A549 (cell line): Measurements from ENCODE around the gene PDF. TPM values are rescaled to one million over a fixed set of nuclear protein-coding genes. Genes with fewer than 3 reads are reported as not detected.

Source experiments
- ATAC-seq, 2 experiments: fragments of 200-7000 bp in 1 of 2; fragments of >200 bp in 1 of 2; cut with Nextera tagmentation in 1 of 2; cut with Tn5 transposase in 1 of 2; 3 replicates each; pipeline versions ENCODE4 v1.8.0 to v1.9.1; 2018 to 2020; ENCODE audit warnings: mild to moderate bottlenecking in 1 of 2, moderate library complexity in 1 of 2
- CTCF ChIA-PET: fragments of 300-600 bp; sonication (Branson Sonifier 250); formaldehyde crosslinking; extraction: SDS; loops from one replicate; lab custom pipeline; 2021; ENCODE audit warnings: antibody characterized with exemption, inconsistent platforms; lab: Yijun Ruan, JAX
- POLR2A ChIA-PET: fragments of 350-600 bp; formaldehyde crosslinking; extraction: SDS; loops from one replicate; lab custom pipeline; 2021; ENCODE audit warnings: antibody characterized with exemption, inconsistent platforms; lab: Yijun Ruan, JAX
- DNase-seq, 2 experiments: peaks; one replicate each; pipeline versions ENCODE4 v3.0.0 to v3.0.0-alpha.2; 2011 to 2016; ENCODE audit warnings: low read depth in 1 of 2, low spot score in 1 of 2
- FAIRE-seq: peaks from 2 replicates; lab custom pipeline; 2011; peaks lifted over from hg19 to GRCh38; lab: Jason Lieb, UNC
- H3K27ac ChIP-seq, 2 experiments: fragments of >200 bp; sonication (Bioruptor Twin); formaldehyde crosslinking; 3 replicates each; pipeline ENCODE4 v1.5.1; 2016 to 2017
- H3K4me1 ChIP-seq: fragments of >200 bp; sonication (Bioruptor Twin); formaldehyde crosslinking; 3 replicates; pipeline ENCODE4 v1.6.1; 2016
- H3K4me2 ChIP-seq: fragments of >200 bp; sonication (Bioruptor Twin); formaldehyde crosslinking; 3 replicates; pipeline ENCODE4 v1.6.1; 2016
- H3K4me3 ChIP-seq: fragments of >200 bp; sonication (Bioruptor Twin); formaldehyde crosslinking; 3 replicates; pipeline ENCODE4 v1.5.1; 2016
- H3K9me3 ChIP-seq: fragments of >200 bp; sonication (Bioruptor Twin); formaldehyde crosslinking; 3 replicates; pipeline ENCODE4 v1.6.1; 2016
- ATOH8 ChIP-seq: fragments of 250-450 bp; sonication (Bioruptor Pico); IDR thresholded peaks from 2 replicates; pipeline ENCODE4 v1.5.0; 2020; ENCODE audit warnings: low read depth, mild to moderate bottlenecking, moderate library complexity
- CHD2 ChIP-seq: fragments of 150-350 bp; IDR thresholded peaks from 2 replicates; pipeline ENCODE4 v1.6.1; 2014; ENCODE audit warnings: low read length; ENCODE audit not compliant: partially characterized antibody
- CTCF ChIP-seq: fragments of >200 bp; sonication (Bioruptor Twin); formaldehyde crosslinking; IDR thresholded peaks from 3 replicates; pipeline ENCODE4 v1.5.1; 2016
- EP300 ChIP-seq, 2 experiments: fragments of >200 bp; sonication (Bioruptor Twin); formaldehyde crosslinking; IDR thresholded peaks; 2 replicates in 1 of 2; 3 replicates in 1 of 2; pipeline ENCODE4 v1.6.1; 2016 to 2017
- HDAC2 ChIP-seq: fragments of 200-600 bp; sonication (generic); IDR thresholded peaks from 2 replicates; pipeline ENCODE4 v1.6.1; 2016
- JUN ChIP-seq, 2 experiments: fragments of >200 bp; sonication (Bioruptor Twin); formaldehyde crosslinking; IDR thresholded peaks; 2 replicates in 1 of 2; 3 replicates in 1 of 2; pipeline ENCODE4 v1.6.1; 2016 to 2017
- MAFK ChIP-seq: fragments of 450-650 bp; IDR thresholded peaks from 2 replicates; pipeline ENCODE4 v1.6.1; 2014; ENCODE audit not compliant: partially characterized antibody
- MYC ChIP-seq: IDR thresholded peaks from 2 replicates; pipeline ENCODE4 v1.6.1; 2012; ENCODE audit warnings: mild to moderate bottlenecking, inconsistent platforms, low read length, improper control_type of control experiment, borderline replicate concordance
- PBX3 ChIP-seq: IDR thresholded peaks from 2 replicates; pipeline ENCODE4 v1.6.1; 2012
- POLR2AphosphoS2 ChIP-seq: conservative IDR thresholded peaks from 2 replicates; pipeline ENCODE4 v1.6.1; 2012; ENCODE audit warnings: low read length, improper control_type of control experiment, inconsistent platforms
- RARB ChIP-seq: fragments of 250-450 bp; sonication (Bioruptor Pico); IDR thresholded peaks from 2 replicates; pipeline ENCODE4 v1.8.0; 2021; ENCODE audit warnings: mild to moderate bottlenecking, moderate library complexity
- RCOR1 ChIP-seq: fragments of 150-350 bp; IDR thresholded peaks from 2 replicates; pipeline ENCODE4 v1.6.1; 2014; ENCODE audit warnings: antibody characterized with exemption, low read length, low read depth
- SREBF2 ChIP-seq: fragments of 450-650 bp; IDR thresholded peaks from 2 replicates; pipeline ENCODE4 v1.6.1; 2014; ENCODE audit warnings: mild to moderate bottlenecking, moderate library complexity
- WGBS: methylation state at CpG from one replicate; pipeline ENCODE4 v1.1.6; 2017; ENCODE audit errors: missing lambda C conversion rate; 5-methylcytosine and 5-hydroxymethylcytosine counted together
- polyA plus RNA-seq, 4 experiments: library from polyadenylated mRNA; depleted of rRNA in 3 of 4; stranded (reverse); fragments of >200 nt; fragmentation: RNase III in 1 of 4; extraction: RNeasy Plus Mini Kit Qiagen cat#74134 plus additional on column Dnase treatment in 1 of 4; gene quantifications; 2 replicates in 3 of 4; 3 replicates in 1 of 4; pipeline ENCODE4 v1.2.3, GENCODE V29; 2011 to 2017
- TF ChIP-seq, protein P1 (sequence below): fragments of 200-600 bp; sonication (generic); IDR thresholded peaks from 2 replicates; pipeline ENCODE4 v1.6.1; 2016; ENCODE audit warnings: antibody characterized with exemption, mild to moderate bottlenecking, moderate library complexity

PDF gene
- polyA plus RNA-seq, 2 of the 4 experiments (the other 2 are of a cell fraction) = 16.1 to 29.1 TPM

DNA sequence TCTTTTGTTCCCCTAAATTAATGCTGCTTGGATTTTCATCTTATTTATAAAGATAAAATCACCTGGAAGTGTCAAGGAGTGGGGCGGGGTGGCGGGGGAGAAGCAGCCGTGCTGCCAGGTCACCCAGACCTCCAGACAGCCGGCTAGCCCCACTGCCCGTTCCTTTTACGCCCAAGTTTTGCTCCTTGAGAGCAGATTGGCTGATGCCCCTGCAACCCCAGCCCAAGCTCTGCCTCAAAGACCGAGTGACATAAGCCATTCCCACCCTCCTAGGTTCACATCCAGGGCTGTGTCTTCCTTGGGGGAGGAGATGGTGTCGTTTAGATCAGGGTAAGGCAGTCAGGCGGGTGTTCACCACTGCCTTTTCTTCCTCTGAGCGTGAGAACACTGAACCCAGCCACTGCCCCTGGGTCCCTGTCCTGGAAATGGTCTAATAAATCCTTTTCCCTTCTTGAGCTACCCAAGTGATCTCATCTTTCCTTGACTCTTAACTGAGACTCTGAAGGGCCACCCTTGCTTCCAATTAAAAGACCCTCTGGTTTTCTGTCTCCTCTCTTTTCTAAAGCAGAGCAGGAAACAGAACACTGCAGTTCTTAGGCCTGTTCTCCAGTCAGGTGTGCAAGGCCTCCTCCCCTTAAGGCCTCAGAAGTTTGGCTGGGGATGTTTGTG, 5.7 kb downstream of the PDF start:
- ChIA-PET POLR2A (no interaction called here), CTCF (interaction anchor here (0.6 to 8.9 kb wide), 4 partner anchors 9 to 152 kb away, joined by 3 to 44 read pairs (median 18); partner anchors contain the start of genes COG8, NIP7 and VPS4A)
- ATAC-seq = no peak
- 82% methylated on average over 10 of the region's 10 CpGs for WGBS
- H3K4me2 ChIP-seq = no peak overlapping the region
- H3K27ac ChIP-seq = 0 out of 6 replicates have a peak overlapping the region, but pooled peaks of 1 of the 2 experiments have one; percentile 34
- peaks cover 37% of the 10 kb centered on the region for H3K4me1 ChIP-seq
- FAIRE-seq = no peak
- H3K9me3 ChIP-seq = no peaks in the 10 kb centered on the region
- no peak for DNase-seq
- H3K4me3 ChIP-seq = no peak overlapping the region
- TF ChIP-seq JUN (IDR thresholded peaks at IDR 0.05) (peak in 1 of 2 experiments; percentile 5; a peak in 1 of 5 replicates), ATOH8 (CRISPR knock-in tag) (no peak)

DNA sequence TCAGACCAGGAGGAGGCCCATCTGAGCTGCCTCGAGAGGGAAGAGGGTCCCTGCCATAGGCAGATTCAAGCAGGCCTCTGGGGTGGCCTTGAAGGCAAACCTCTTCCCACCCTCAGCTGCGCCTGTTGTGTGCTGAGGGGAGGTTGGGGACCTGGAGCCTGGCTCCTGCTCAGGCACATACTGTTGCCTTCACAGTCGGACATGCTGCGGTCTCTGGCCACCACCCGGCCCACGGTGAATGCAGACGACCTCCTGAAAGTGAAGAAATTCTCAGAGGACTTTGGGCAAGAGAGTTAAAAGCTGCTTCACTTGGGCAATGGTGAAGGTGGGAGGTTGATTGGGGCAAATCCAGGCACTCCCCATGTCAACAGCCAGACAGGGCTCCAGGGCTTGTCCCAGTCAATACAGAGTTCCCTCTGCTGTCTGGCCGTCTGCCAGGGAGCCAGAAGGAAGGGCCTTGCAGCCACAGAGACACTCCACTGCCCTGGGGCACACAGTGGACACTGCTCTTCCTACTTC, 6.3 kb downstream of the PDF start:
- ChIA-PET CTCF (interaction anchor here (2.6 to 8.9 kb wide), 3 partner anchors 10 to 13 kb away, joined by 6 to 44 read pairs (median 31); partner anchors contain the start of genes COG8, NIP7 and VPS4A), POLR2A (no interaction called here)
- 89% methylated on average over 8 of the region's 8 CpGs for WGBS
- Histone ChIP-seq H3K4me1 (peaks cover 34% of the 10 kb centered on the region), H3K9me3 (no peaks in the 10 kb centered on the region), H3K4me2 (no peak overlapping the region), H3K4me3 (no peak overlapping the region), H3K27ac (0 out of 6 replicates have a peak overlapping the region, but pooled peaks of 1 of the 2 experiments have one; percentile 34)
- no peak for FAIRE-seq
- DNase-seq = no peak
- ATAC-seq = peak in 1 of 2 experiments; percentile 8; a peak in 1 of 6 replicates
- no peak for TF ChIP-seq HDAC2
- no peak for TF ChIP-seq EP300 (IDR thresholded peaks at IDR 0.05)
- TF ChIP-seq, all 56 proteins: peak for 0

DNA sequence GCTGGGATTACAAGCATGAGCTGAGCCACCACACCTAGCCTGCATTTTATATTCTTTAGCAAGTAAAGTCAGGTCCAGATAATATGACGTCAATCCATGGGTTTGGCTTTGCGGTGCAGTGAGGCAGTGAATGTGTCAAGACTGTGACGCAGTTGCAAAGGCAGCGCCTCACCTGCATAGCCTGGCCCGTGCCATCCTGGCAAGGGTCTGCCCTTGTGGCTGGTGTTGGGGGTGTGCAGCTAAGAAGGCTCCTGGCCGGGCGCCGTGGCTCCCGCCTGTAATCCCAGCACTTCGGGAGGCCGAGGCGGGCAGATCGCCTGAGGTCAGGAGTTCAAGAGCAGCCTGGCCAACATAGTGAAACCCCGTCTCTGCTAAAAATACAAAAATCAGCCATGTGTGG, 7.0 kb downstream of the PDF start:
- Histone ChIP-seq H3K27ac (no peak overlapping the region), H3K9me3 (no peaks in the 10 kb centered on the region), H3K4me3 (no peak overlapping the region), H3K4me1 (peaks cover 27% of the 10 kb centered on the region), H3K4me2 (no peak overlapping the region)
- no peak for TF ChIP-seq PBX3
- no peak for TF ChIP-seq CTCF
- no peak for TF ChIP-seq MAFK
- TF ChIP-seq, protein P1, sequence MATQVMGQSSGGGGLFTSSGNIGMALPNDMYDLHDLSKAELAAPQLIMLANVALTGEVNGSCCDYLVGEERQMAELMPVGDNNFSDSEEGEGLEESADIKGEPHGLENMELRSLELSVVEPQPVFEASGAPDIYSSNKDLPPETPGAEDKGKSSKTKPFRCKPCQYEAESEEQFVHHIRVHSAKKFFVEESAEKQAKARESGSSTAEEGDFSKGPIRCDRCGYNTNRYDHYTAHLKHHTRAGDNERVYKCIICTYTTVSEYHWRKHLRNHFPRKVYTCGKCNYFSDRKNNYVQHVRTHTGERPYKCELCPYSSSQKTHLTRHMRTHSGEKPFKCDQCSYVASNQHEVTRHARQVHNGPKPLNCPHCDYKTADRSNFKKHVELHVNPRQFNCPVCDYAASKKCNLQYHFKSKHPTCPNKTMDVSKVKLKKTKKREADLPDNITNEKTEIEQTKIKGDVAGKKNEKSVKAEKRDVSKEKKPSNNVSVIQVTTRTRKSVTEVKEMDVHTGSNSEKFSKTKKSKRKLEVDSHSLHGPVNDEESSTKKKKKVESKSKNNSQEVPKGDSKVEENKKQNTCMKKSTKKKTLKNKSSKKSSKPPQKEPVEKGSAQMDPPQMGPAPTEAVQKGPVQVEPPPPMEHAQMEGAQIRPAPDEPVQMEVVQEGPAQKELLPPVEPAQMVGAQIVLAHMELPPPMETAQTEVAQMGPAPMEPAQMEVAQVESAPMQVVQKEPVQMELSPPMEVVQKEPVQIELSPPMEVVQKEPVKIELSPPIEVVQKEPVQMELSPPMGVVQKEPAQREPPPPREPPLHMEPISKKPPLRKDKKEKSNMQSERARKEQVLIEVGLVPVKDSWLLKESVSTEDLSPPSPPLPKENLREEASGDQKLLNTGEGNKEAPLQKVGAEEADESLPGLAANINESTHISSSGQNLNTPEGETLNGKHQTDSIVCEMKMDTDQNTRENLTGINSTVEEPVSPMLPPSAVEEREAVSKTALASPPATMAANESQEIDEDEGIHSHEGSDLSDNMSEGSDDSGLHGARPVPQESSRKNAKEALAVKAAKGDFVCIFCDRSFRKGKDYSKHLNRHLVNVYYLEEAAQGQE = no peak
- no peak for TF ChIP-seq MYC
- no peak for TF ChIP-seq SREBF2
- TF ChIP-seq POLR2AphosphoS2 = no peak
- no peak for TF ChIP-seq RCOR1
- no peak for TF ChIP-seq HDAC2
- TF ChIP-seq RARB (CRISPR knock-in tag) = no peak
- TF ChIP-seq CHD2 = no peak
- DNase-seq (no peak), FAIRE-seq (no peak), ATAC-seq (no peak)
- ChIA-PET CTCF (interaction anchor here (2.6 to 8.9 kb wide), 3 partner anchors 10 to 14 kb away, joined by 6 to 44 read pairs (median 31); partner anchors contain the start of genes COG8, NIP7 and VPS4A), POLR2A (interaction anchor here (0.7 kb wide), 2 partner anchors 13 to 583 kb away, joined by 3 to 4 read pairs; no protein-coding TSS in a partner anchor)
- 97% methylated on average over 5 of the region's 14 CpGs for WGBS
